HepG2 (cell line): ENCODE measurements around the gene MRPL28. TPM values are rescaled to one million over a fixed set of nuclear protein-coding genes. Genes with fewer than 3 reads are reported as not detected.

ENCODE experiments used
- ARNT ChIP-seq: fragments of 450-650 bp; IDR thresholded peaks from 2 replicates; pipeline ENCODE4 v1.6.1; 2017
- GTF3A ChIP-seq: sonication (generic); formaldehyde crosslinking; conservative IDR thresholded peaks from 2 replicates; pipeline ENCODE4 v1.4.0; 2020; ENCODE audit warnings: mild to moderate bottlenecking, missing genetic modification reagents
- MYNN ChIP-seq: sonication (generic); formaldehyde crosslinking; IDR thresholded peaks from 2 replicates; pipeline ENCODE4 v1.4.0; 2020; ENCODE audit warnings: mild to moderate bottlenecking, low read depth, missing genetic modification reagents
- POLR2AphosphoS5 ChIP-seq: IDR thresholded peaks from 2 replicates; pipeline ENCODE4 v1.6.1; 2012; ENCODE audit warnings: low read depth, low read length
- TBL1XR1 ChIP-seq: fragments of 150-350 bp; IDR thresholded peaks from 2 replicates; pipeline ENCODE4 v1.6.1; 2014; ENCODE audit warnings: borderline replicate concordance, low read length; ENCODE audit not compliant: partially characterized antibody
- ZBTB1 ChIP-seq: sonication (generic); formaldehyde crosslinking; IDR thresholded peaks from 2 replicates; pipeline ENCODE4 v1.4.0; 2020; ENCODE audit warnings: missing genetic modification reagents, borderline replicate concordance
- ZBTB4 ChIP-seq: sonication (generic); formaldehyde crosslinking; IDR thresholded peaks from 2 replicates; pipeline ENCODE4 v1.4.0; 2020; ENCODE audit warnings: missing genetic modification reagents, mild to moderate bottlenecking, borderline replicate concordance
- ZFY ChIP-seq: sonication (generic); formaldehyde crosslinking; IDR thresholded peaks from 2 replicates; pipeline ENCODE4 v1.4.0; 2020; ENCODE audit warnings: missing genetic modification reagents
- ZMYM3 ChIP-seq: sonication (generic); formaldehyde crosslinking; IDR thresholded peaks from 2 replicates; pipeline ENCODE4 v1.5.1; 2020; ENCODE audit warnings: mild to moderate bottlenecking, missing genetic modification reagents
- ZNF660 ChIP-seq: sonication (generic); formaldehyde crosslinking; IDR thresholded peaks from 2 replicates; pipeline ENCODE4 v1.5.1; 2020; ENCODE audit warnings: mild to moderate bottlenecking, low read depth, missing genetic modification reagents, borderline replicate concordance
- polyA plus RNA-seq, 8 experiments: library from polyadenylated mRNA; depleted of rRNA in 3 of 8; stranded (reverse) in 7 of 8; unstranded in 1 of 8; fragments of >200 nt; fragmentation: Illumina TruSeq in 4 of 8; extraction: Trizol in 4 of 8; gene quantifications; 2 replicates each; pipeline versions ENCODE4 v1.2.1 to v1.2.3, GENCODE V29; 2011 to 2016; ENCODE audit warnings: low read depth in 4 of 8, missing spikeins in 1 of 8, mixed read lengths in 1 of 8; ENCODE audit not compliant: insufficient read depth in 1 of 8
- total RNA-seq, 5 experiments: library from RNA; depleted of rRNA; stranded (reverse); fragments of >200 nt; fragmentation: Illumina TruSeq; extraction: Trizol; gene quantifications; 2 replicates each; pipeline ENCODE4 v1.2.3, GENCODE V29; 2016; ENCODE audit warnings: low read depth in 1 of 5
- TF ChIP-seq, protein P1 (sequence below), 2 experiments: sonication (generic) in 1 of 2; formaldehyde crosslinking in 1 of 2; IDR thresholded peaks; 2 replicates each; pipeline versions ENCODE4 v1.4.0 to v1.6.1; 2016 to 2020; ENCODE audit warnings: borderline replicate concordance in 1 of 2, low read depth in 1 of 2, mild to moderate bottlenecking in 1 of 2, missing genetic modification reagents in 1 of 2
- TF ChIP-seq, protein P2 (sequence below): sonication (generic); formaldehyde crosslinking; IDR thresholded peaks from 2 replicates; pipeline ENCODE4 v1.5.0; 2020; ENCODE audit warnings: mild to moderate bottlenecking, missing genetic modification reagents, borderline replicate concordance

MRPL28 gene
- total and polyA plus RNA-seq, 2 of the 13 experiments (the other 11 are each of a cell fraction or from before 2014, with no cell fraction given): 114 to 135 TPM

DNA sequence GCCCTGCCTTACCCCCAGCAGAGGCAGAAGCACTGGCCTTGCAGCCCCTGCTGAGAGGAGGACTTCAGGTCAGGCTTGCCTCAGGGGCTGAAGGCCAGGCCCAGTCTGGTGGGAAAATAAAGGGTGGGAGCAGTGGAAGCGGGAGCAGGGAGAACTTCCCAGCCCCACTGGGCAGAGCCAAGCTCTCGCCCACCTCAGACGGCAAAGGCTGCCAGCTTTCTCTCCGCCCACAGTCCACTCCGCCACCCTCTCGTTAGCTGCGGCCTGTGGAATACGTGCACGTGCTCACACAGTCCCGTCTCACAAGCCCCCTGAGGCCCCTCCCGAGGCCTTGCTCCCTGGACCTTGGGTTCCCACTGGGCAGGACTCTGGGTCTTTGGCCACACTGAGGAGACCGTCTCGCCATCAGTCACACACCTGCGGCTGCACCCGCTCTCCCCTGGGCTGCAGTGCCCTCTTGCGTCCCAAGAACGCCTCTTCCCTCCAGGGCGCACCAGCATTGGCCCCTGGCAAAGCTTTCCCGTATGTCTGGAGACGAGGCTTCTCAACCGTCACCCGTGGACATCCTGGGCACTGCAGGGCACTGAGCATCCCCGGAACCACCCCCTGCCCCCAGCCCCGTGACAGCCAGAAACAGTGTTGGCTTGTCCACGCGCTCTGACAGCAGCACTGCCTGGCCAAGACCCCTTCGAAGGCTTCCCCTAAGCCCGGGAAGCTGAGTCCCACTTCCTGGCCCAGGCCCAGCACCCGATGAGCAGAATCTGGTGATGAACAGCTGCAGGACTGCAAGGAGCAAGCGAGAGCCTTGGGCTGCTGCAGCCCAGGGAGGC, 8.3 kb downstream of the MRPL28 start (continued):
- peak; percentile 55; the same call in 1 of the 2 replicates for TF ChIP-seq POLR2AphosphoS5
- TF ChIP-seq GTF3A (CRISPR knock-in tag): 0 out of 2 replicates have a peak, but pooled peaks have one; percentile 20
- TF ChIP-seq, protein P1, sequence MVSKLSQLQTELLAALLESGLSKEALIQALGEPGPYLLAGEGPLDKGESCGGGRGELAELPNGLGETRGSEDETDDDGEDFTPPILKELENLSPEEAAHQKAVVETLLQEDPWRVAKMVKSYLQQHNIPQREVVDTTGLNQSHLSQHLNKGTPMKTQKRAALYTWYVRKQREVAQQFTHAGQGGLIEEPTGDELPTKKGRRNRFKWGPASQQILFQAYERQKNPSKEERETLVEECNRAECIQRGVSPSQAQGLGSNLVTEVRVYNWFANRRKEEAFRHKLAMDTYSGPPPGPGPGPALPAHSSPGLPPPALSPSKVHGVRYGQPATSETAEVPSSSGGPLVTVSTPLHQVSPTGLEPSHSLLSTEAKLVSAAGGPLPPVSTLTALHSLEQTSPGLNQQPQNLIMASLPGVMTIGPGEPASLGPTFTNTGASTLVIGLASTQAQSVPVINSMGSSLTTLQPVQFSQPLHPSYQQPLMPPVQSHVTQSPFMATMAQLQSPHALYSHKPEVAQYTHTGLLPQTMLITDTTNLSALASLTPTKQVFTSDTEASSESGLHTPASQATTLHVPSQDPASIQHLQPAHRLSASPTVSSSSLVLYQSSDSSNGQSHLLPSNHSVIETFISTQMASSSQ (IDR thresholded peaks at IDR 0.05; ENCODE audit: low read depth): no peak
- TF ChIP-seq, protein P1 (CRISPR knock-in tag; IDR thresholded peaks at IDR 0.05; ENCODE audit: borderline replicate concordance): peak; percentile 53; the same call in 1 of the 2 replicates
- TF ChIP-seq ZBTB4 (CRISPR knock-in tag): no peak
- no peak for TF ChIP-seq ARNT
- TF ChIP-seq MYNN: no peak
- peak; percentile 84; the same call in 1 of the 2 replicates for TF ChIP-seq ZMYM3 (CRISPR knock-in tag)
- TF ChIP-seq, protein P2, sequence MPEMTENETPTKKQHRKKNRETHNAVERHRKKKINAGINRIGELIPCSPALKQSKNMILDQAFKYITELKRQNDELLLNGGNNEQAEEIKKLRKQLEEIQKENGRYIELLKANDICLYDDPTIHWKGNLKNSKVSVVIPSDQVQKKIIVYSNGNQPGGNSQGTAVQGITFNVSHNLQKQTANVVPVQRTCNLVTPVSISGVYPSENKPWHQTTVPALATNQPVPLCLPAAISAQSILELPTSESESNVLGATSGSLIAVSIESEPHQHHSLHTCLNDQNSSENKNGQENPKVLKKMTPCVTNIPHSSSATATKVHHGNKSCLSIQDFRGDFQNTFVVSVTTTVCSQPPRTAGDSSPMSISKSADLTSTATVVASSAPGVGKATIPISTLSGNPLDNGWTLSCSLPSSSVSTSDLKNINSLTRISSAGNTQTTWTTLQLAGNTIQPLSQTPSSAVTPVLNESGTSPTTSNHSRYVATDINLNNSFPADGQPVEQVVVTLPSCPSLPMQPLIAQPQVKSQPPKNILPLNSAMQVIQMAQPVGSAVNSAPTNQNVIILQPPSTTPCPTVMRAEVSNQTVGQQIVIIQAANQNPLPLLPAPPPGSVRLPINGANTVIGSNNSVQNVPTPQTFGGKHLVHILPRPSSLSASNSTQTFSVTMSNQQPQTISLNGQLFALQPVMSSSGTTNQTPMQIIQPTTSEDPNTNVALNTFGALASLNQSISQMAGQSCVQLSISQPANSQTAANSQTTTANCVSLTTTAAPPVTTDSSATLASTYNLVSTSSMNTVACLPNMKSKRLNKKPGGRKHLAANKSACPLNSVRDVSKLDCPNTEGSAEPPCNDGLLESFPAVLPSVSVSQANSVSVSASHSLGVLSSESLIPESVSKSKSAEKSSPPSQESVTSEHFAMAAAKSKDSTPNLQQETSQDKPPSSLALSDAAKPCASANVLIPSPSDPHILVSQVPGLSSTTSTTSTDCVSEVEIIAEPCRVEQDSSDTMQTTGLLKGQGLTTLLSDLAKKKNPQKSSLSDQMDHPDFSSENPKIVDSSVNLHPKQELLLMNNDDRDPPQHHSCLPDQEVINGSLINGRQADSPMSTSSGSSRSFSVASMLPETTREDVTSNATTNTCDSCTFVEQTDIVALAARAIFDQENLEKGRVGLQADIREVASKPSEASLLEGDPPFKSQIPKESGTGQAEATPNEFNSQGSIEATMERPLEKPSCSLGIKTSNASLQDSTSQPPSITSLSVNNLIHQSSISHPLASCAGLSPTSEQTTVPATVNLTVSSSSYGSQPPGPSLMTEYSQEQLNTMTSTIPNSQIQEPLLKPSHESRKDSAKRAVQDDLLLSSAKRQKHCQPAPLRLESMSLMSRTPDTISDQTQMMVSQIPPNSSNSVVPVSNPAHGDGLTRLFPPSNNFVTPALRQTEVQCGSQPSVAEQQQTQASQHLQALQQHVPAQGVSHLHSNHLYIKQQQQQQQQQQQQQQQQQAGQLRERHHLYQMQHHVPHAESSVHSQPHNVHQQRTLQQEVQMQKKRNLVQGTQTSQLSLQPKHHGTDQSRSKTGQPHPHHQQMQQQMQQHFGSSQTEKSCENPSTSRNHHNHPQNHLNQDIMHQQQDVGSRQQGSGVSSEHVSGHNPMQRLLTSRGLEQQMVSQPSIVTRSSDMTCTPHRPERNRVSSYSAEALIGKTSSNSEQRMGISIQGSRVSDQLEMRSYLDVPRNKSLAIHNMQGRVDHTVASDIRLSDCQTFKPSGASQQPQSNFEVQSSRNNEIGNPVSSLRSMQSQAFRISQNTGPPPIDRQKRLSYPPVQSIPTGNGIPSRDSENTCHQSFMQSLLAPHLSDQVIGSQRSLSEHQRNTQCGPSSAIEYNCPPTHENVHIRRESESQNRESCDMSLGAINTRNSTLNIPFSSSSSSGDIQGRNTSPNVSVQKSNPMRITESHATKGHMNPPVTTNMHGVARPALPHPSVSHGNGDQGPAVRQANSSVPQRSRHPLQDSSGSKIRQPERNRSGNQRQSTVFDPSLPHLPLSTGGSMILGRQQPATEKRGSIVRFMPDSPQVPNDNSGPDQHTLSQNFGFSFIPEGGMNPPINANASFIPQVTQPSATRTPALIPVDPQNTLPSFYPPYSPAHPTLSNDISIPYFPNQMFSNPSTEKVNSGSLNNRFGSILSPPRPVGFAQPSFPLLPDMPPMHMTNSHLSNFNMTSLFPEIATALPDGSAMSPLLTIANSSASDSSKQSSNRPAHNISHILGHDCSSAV (CRISPR knock-in tag): no peak
- TF ChIP-seq ZFY (CRISPR knock-in tag): peak; percentile 67
- TF ChIP-seq TBL1XR1: no peak
- TF ChIP-seq ZNF660 (CRISPR knock-in tag): no peak
- TF ChIP-seq ZBTB1 (CRISPR knock-in tag): no peak
